Activated naive CD4-positive, alpha-beta T cell treated with Interleukin-2 at 50 U/mL for 16 hours (primary cell): ENCODE data around the gene TUBA8.
"Not testable (repeated sequence)": the region's sequence is repeated elsewhere in the genome, so short reads cannot be mapped to it uniquely, and the experiment has no call there.

Source experiments
- DNase-seq: peaks from one replicate; pipeline ENCODE4 v3.0.0-alpha.2; 2020

TUBA8 gene

GRCh38 chr22:18077639-18078328, 32.8 kb upstream of the TUBA8 start, which contains the start of gene PEX26:
Gene PEX26 (plus strand): TSS chr22:18077990. CDS start chr22:18078377, 387 bp downstream.
- DNase-seq: peak; percentile 96

GRCh38 chr22:18078329-18079041, 32.1 kb upstream of the TUBA8 start:
- DNase-seq: peak; percentile 53

GRCh38 chr22:18079706-18080233, 30.8 kb upstream of the TUBA8 start:
- DNase-seq: no peak

GRCh38 chr22:18081416-18081815, 29.2 kb upstream of the TUBA8 start:
- DNase-seq: no peak

- no peak for DNase-seq
These were observed 28.1 kb upstream of the TUBA8 start for GRCh38 chr22:18082467-18082866.

- DNase-seq: no peak
These were observed 27.2 kb upstream of the TUBA8 start for GRCh38 chr22:18083406-18083805.

GRCh38 chr22:18085188-18085587, 25.4 kb upstream of the TUBA8 start:
- no peak for DNase-seq

GRCh38 chr22:18087350-18087855, 23.2 kb upstream of the TUBA8 start:
- DNase-seq: no peak

GRCh38 chr22:18088825-18089568, 21.6 kb upstream of the TUBA8 start:
- peak; percentile 41 for DNase-seq

GRCh38 chr22:18090286-18090685, 20.3 kb upstream of the TUBA8 start:
- DNase-seq: no peak

GRCh38 chr22:18091478-18091877, 19.1 kb upstream of the TUBA8 start:
- DNase-seq: no peak

GRCh38 chr22:18091916-18092526, 18.6 kb upstream of the TUBA8 start:
- peak; percentile 54 for DNase-seq

GRCh38 chr22:18093661-18094060, 16.9 kb upstream of the TUBA8 start:
- no peak for DNase-seq

GRCh38 chr22:18095101-18095805, 15.4 kb upstream of the TUBA8 start:
- no peak for DNase-seq

GRCh38 chr22:18096823-18097222, 13.8 kb upstream of the TUBA8 start:
- peak; percentile 24 for DNase-seq

- DNase-seq: no peak
These were observed 9.8 kb upstream of the TUBA8 start for GRCh38 chr22:18100781-18101180.

GRCh38 chr22:18101536-18101935, 9.1 kb upstream of the TUBA8 start:
- DNase-seq: no peak

GRCh38 chr22:18103527-18104269, 6.9 kb upstream of the TUBA8 start:
- peak; percentile 34 for DNase-seq

GRCh38 chr22:18104566-18104965, 6.0 kb upstream of the TUBA8 start:
- no peak for DNase-seq

- not testable (repeated sequence) for DNase-seq
These were observed 4.6 kb upstream of the TUBA8 start for GRCh38 chr22:18105981-18106380.
